ENCODE results near the gene AMZ1.
"Not testable (repeated sequence)": the region's sequence is repeated elsewhere in the genome, so short reads cannot be mapped to it uniquely, and the experiment has no call there.

The AMZ1 gene

DNA sequence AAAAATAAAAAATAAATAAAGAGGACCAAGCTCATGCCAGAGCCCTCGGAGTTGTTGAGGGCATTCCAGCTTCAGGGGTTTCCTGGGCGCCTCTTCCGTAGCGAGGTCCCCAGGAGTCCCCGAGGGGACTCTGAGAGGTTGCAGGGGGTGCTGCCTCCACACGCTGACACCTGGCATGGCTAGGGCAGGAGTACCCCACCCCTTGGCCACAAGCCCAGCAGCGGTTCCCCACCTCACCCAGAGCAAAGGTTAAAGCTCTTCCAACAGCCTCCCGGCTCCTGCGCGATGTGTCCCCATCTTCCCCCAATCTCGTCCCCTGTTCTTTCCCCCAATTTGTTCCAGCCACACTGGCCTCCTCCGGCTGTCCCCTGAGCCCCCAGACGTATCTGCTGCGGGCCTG lies 4.5 kb downstream of the AMZ1 start:
- DNase-seq, result no peak

DNA sequence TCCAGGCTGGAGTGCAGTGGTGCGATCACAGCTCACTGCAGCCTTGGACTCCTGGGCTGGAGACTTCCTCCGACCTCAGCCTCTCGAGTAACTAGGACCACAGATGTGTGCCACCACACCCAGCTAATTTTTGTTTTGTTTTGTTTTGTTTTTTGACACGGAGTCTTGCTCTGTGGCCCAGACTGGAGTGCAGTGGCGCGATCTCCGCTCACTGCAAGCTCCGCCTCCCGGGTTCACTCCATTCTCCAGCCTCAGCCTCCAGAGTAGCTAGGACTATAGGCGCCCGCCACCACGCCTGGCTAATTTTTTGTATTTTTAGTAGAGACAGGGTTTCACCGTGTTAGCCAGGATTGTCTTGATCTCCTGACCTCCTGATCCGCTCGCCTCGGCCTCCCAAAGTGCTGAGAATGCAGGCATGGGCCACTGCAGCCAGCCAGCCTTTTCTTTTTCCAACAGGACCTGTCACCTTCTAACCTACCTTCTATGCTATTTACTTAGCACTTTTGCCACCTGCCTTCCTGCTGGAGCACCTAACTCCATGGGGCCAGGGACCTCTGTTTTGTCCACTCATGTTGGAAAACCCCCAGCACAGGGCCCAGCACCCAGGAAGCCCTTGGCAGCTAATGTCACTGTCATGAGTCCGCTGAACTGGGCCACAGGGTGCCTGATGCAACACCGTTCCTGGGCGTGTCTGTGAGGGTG lies 5.6 kb downstream of the AMZ1 start:
- DNase-seq, result not testable (repeated sequence)

DNA sequence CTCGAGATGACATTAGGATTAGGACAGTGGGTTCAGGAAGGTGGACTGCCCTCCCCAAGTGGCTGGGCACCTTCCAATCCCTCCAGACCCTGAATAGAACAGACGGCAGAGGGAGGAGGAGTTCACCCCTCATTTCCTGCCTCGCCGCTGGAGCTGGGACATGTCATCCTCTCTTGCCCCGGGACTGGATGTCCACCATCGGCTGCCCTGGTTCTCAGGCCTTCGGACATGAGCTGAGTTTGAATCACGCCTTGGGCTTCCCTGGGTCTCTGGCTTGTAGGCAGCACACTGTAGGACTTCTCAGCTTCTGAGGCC lies 6.1 kb downstream of the AMZ1 start:
- DNase-seq, result not testable (repeated sequence)

DNA sequence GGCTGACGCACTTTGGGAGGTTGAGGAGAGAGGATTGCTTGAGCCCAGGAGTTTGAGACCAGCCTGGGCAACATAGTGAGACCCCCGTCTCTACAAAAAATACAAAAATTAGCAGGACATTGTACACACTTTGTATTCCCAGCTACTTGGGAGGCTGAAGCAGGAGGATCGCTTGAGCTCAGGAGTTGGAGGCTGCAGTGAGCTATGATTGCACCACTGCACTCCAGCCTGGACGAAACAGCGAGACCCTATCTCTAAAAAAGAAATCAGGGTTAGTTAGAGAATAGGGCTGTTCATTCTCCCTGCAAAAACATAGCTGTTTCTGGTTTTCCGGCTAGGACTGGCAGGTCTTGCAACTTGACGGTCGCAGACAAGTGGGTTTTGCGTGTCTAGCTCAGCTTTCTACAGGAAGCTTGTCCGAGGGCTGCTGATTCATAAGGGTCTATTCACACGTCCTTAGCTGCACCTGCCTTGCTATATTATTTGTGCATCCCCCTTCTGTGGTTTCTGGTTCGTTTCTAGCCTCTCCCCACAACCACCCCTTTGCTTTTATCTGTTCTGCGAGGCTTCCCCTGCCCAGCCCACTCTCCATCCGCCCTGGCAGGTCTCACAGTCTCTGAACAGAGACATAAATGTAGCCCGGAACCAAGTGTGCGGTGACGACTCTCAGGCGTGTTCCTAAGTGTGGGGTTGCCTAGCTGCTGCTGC lies 10.7 kb downstream of the AMZ1 start:
- no peak for DNase-seq

DNA sequence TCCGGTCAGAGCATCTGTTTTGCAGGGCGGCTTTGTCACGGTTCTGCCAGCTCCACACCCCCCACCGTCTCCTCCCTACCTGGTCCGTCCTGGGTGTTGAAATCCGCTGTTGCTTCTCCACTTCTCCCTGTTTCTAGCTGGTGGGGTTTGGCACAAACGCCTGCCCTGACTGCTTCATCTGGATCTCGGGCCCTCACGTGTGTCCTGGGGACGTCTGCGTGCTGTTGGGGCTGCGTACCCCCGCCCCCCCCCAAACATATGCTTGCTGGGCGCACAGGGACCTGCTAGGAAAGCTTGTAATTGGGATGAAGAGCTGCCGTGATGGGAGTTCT lies 11.3 kb downstream of the AMZ1 start:
- DNase-seq, result no peak

DNA sequence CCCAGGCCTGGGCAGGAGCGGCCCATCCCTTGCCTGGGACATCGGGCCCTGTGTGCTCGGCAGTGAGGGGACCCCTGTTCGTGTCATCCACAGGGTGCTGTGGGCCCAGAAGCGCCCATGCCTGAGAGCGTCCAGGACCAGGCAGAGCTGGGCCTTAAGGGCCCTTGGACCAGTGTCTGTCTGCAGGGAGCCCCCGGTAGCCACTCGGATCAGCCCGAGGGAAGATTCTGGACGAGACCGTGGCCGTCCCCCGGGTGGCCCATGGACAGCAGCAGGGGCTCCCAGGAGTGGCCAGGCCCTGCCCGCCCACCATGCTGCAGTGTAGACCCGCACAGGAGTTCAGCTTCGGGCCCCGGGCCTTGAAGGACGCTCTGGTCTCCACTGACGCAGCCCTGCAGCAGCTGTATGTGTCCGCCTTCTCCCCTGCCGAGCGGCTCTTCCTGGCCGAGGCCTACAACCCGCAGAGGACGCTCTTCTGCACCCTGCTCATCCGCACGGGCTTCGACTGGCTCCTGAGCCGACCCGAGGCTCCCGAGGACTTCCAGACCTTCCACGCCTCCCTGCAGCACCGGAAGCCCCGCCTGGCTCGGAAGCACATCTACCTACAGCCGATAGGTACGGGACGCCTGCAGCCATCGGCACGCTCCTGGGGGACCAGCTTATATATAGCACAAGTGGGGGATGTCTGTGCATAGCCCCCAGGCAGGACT lies 12.3 kb downstream of the AMZ1 start:
- no peak for DNase-seq

DNA sequence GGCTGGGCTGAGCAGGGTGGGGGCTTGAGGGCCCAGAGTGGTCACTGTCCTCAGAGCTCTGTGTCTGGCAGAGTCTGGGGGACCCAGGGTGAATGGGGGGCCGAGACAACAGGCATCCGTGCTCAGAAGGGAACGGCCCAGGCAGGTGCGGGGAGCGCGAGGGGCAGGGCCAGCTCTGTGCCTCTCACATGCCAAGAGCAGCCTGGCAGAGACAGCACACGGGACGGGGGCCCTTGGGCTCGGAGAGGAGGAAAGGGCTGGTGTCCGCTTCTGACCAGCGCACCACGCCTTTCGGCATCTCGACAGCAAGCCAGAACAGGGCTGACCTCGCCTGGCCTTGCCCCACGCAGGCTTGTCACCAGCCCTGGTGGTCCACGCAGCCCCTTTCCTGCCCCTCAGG lies 13.4 kb downstream of the AMZ1 start:
- DNase-seq, result no peak

DNA sequence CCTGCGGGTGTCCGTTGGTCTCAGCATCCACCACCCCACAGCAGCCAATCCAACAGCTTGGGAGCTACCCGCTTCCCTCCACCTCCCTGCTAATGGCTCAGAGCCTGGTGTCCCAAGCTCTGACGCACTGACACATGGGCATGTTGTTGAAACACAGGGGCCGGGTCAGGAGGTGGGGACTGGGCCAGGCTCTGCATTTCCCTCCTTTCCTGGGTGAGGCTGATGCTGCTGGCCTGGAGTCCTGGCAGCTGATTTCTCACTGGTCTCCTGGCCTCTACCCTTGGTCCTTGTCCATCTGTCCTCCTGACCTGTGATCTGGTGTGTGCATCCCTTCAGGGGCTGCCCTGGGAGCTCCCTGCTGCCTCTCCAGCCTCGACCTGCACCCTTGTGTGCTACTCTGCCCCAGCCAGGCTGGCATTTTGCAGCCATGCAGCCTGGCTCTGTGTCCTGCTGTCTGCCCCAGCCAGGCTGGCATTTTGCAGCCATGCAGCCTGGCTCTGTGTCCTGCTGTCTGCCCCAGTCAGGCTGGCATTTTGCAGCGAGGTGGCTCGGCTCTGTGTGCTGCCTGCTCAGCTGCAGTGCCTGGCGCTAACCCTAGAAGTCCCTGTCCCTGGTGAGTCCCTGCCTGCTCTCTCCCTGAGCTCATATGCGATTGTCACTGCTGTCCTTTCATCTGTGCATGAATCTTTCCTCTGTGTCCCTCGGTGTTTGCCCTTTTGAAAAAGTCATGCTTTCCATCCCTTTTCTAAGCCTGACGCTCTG lies 14.0 kb downstream of the AMZ1 start:
- DNase-seq, result no peak

DNA sequence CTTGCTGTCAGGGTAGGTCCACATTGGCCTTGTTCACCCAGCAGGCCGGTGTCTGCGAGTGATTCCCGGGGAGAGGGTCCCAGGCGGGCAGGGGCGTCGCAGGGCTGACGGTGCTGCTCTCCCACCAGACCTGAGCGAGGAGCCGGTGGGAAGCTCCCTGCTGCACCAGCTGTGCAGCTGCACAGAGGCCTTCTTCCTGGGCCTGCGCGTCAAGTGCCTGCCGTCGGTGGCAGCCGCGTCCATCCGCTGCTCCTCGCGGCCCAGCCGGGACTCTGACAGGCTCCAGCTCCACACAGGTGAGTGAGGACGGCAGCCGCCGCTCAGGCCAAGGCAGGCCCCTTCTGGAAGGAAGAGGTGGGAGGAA lies 14.6 kb downstream of the AMZ1 start:
- no peak for DNase-seq

DNA sequence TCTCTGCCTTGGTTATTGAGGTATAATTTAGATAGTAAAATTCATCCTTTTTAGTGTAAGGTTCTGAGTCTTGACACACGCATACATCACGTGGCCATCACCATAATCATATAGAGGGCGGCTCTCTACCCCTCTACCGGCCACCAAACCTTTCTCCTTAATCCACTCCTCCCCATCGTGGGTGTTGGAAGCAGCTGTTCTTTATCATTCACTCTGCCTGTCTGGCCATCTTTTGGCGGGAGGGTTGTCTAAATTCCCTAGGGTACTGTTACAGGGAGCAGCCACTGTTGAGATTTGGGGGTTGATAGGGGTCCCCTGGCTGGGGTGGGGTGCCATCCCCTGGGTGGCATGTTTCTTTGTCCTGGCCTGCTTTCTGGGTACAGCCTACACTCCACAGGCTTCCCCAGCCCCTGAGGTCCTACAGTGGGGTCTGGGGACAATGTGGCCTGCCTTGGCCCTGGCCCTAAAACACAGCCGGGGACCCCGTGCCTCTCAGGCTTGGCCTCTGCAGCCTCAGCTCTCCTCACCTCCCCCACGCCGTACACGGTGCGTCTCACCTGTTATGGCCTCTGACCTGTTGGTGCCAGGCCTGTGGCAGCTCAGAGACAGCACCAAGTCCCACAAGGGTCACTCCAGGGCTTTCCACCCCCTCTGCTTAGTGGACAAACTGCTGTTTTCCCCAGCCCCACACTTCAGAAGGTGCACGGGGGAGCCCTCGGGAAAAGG lies 17.5 kb downstream of the AMZ1 start:
- DNase-seq, result no peak

DNA sequence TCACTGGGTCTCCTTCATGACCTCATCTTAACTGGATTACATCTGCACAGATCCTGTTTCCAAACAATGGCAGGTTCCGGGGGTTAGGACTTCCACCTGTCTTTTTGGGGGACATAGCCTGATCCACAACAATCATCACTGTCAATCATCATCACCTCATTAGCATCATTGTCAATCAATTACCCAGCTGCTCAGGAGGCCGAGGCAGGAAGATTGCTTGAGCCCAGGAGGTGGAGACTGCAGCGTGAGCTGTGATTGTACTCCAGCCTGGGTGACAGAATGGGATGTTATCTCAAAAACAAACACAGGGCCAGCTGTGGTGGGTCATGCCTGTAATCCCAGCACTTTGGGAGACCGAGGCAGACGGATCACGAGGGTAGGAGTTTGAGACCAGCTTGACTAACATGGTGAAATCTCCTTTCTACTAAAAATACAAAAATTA lies 18.7 kb downstream of the AMZ1 start:
- DNase-seq, result no peak

DNA sequence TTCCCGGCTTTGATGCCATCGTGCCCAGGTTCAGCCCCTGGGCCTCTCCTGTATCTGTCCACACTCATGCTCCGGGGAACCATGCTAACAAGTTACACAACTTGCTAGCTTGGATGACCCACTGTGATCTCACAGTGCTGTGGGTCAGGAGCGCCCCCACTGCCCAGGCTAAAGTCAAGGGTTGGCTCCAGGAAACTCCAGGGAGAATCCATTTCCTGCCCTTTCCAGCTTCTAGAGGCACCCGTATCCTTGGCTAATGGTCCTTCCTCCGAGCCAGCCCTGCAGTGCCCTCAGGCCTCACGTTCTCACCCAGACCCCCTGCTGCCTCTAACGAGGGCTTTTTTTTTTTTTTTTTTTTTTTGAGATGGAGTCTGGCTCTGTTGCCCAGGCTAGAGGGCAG lies 19.5 kb downstream of the AMZ1 start:
- DNase-seq, result no peak

DNA sequence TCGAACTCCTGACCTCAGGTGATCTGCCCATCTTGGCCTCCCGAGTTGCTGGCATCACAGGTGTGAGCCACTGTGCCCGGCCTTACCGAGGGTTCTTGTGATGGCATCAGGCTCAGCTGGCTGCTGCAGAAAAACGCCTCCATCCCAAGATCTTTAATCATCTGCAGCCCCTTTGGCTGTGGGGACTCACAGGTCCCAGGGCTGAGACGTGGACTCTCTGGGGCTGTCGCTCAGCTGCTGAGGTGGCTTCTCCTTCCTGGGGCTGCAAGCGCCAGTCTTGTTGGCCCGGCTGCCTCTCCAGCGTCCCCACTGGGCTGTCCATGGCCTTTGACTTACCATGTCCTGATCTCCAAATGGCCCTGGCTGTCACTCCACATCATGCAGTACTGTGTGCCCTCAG lies 20.0 kb downstream of the AMZ1 start:
- DNase-seq, result no peak

DNA sequence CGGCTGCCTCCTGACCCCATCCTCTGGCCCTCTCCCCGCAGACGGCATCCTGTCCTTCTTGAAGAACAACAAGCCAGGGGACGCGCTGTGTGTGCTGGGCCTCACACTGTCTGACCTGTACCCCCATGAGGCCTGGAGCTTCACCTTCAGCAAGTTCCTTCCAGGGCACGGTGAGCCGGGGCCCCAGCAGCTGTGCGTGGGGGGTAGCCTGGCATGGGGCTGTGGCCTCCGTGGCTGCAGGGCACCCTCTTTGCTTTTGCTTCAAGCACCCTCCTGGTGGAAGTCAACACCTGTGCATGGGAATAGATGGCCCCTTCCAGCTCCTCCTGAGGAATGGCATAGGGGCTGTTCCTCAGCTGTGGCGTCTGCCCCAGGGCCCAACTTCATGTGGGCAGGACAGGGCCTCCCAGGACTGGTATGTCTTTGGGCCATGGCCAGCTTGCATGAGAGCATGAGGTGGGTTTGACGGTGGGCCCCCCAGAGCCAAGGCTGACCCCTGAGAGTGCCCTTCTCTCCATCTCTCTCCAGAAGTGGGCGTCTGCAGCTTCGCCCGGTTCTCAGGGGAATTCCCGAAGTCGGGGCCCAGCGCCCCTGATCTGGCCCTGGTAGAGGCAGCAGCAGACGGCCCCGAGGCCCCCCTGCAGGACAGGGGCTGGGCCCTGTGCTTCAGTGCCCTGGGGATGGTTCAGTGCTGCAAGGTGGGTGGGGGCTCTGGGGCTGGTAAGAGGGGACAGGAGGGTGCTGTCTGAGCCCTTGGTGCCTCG lies 20.7 kb downstream of the AMZ1 start:
- no peak for DNase-seq

DNA sequence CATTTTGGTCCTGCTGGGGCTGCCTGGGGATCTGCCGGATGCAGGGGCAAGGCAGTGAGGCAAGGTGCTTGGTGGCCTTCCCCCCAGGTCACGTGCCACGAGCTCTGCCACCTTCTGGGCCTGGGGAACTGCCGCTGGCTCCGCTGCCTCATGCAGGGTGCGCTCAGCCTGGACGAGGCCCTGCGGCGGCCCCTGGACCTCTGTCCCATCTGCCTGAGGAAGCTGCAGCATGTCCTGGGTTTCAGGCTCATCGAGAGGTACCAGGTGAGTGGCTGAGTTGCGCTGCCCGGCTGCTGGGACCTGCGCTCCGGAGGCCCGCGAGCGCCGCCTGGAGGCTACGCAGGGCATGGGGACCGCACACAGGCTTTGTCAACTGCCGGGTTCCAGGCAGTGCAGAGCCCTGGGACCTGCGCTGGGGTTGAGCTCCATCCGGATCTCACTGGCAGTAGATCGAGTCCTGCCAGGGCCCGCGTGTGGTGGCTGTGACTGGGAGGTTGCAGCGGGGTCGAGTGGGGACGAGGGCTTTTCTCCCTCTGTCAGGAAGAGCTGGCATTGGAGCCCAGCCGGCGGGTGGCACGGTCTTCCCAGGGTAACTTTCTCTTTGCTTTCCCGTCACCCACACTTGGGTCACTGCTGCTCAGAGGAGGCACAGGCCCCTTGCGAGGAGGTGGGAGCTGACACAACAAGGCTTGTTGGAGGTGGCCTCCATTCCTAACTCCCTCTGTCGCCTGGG lies 21.7 kb downstream of the AMZ1 start:
- no peak for DNase-seq

DNA sequence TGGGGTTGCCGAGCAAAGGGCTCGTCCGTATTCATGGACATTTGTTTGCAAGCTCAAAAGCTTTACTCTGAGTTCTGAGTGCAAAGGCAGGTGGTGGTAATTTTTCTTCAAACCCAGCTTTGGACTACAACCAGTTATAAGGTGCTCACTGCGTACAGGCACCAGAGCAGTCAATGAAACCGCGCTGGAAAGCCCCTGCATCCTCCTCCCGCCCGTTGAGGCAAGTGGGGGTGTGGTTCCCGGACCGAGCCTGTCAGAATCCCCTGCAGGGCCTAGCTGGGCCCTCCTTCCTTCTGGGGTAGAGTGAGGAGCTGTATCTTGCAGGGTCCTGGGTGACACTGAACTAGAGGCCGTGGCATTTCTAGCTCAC lies 22.3 kb downstream of the AMZ1 start:
- DNase-seq, result no peak

DNA sequence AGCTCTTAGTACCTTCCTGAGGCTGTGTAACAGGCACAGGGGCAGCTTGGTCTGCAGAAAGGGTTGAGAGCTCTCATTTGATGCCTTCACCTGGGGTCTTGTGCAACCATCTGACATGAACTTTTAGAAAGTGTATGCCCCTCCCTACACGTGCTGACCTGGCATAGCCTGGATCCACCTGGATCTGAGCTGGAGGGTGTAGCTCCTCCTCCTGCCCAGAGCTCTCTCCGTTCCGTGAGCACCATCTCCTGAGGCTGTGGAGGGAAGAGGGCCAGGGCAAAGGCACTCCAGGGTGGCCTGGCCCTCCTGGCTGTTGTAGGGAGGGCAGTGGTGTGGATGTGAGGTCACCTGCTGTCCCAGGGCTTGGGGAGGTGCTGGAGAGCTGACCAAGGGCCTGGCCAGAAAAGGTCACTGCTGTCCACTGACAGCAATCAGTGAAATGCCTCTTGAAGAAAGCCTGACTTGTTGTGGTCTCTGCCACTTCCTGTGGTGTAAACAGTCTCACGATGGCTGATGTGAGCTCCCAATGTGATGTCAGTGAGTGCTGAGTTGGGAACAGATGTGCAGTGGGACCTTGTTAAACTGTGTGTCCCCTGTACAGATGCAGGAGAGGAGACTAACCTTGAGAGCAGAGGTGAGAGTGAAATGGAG lies 23.0 kb downstream of the AMZ1 start:
- DNase-seq, result no peak

DNA sequence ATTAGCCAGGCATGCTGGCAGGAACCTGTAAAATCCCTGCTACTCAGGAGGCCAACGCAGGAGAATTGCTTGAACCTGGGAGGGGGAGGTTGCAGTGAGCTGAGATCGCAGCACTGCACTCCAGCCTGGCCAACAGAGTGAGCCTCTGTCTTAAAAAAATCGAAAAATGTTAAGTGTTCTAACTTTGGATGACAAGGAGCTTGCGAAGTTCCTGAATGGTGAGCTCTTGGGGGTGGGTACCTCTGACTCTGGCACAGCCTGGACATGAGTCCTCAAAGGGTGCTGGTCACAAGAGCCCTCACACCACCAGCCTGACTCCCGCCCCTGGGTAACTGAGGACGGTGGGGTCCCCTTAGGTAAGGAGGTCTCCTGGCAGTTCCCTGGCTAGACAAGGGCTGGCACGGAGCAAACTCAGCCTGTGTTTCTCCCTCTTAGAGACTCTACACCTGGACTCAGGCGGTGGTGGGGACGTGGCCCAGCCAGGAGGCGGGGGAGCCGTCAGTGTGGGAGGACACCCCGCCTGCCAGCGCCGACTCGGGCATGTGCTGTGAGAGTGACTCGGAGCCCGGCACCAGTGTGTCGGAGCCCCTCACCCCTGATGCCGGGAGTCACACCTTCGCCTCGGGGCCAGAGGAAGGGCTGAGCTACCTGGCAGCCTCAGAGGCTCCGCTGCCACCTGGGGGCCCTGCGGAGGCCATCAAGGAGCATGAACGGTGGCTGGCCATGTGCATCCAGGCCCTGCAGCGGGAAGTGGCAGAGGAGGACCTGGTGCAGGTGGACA lies 24.1 kb downstream of the AMZ1 start:
- no peak for DNase-seq

DNA sequence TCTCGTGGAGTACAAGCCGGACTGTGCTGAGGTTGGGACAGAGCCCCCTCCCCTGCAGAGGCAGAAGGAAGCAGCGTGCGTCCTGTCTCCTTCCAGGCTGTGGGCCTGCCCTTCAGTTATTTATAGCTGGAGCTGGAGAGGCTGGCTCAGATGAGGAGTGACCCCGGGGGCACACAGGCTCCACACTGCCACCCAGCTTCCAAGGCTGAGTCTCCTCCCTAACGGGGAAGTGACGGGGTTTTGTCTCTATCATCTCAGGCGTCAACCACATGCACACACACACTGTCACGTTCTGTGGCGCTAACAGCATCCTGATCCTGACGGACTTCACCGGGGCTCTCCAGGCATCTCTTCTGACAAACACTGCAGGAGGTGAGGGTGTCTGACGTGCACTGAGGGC lies 25.4 kb downstream of the AMZ1 start:
- no peak for DNase-seq

DNA sequence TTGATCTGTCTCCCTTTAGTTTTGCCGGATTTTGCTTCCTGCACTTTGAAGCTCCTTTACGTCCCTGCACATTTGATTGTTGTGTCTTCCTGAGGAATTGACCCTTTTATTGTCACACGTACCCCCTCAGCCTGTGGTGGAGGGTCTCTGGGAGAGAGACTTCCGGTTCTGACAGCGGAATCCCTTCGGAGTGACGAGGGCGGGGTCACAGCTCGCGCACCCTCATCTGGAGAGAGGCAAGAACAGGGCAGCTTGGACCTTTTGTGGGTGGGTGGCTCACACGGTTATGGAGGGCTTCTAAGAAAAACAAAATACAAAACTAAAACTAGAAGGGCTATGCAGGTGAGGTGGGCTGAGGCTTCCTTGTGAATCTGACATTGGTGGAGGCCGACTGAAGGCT lies 26.0 kb downstream of the AMZ1 start:
- no peak for DNase-seq
